ENCODE measurements around the gene RAB11FIP4.

Gene RAB11FIP4

GRCh38 chr17:31488264-31488981, 96.9 kb downstream of the RAB11FIP4 start:
- peak; percentile 40 for DNase-seq

GRCh38 chr17:31488982-31489294, 97.5 kb downstream of the RAB11FIP4 start:
- DNase-seq = no peak

GRCh38 chr17:31489295-31490018, 98.0 kb downstream of the RAB11FIP4 start:
- peak; percentile 32 for DNase-seq

- no peak for DNase-seq
These were observed 98.7 kb downstream of the RAB11FIP4 start for GRCh38 chr17:31490019-31490650.

GRCh38 chr17:31490671-31491375, 99.3 kb downstream of the RAB11FIP4 start:
- no peak for DNase-seq

GRCh38 chr17:31491376-31492131, 100.1 kb downstream of the RAB11FIP4 start:
- DNase-seq = no peak

GRCh38 chr17:31492206-31492605, 100.7 kb downstream of the RAB11FIP4 start:
- no peak for DNase-seq

GRCh38 chr17:31492880-31493655, 101.6 kb downstream of the RAB11FIP4 start:
- peak; percentile 61 for DNase-seq

- DNase-seq = no peak
These were observed 102.2 kb downstream of the RAB11FIP4 start for GRCh38 chr17:31493656-31494155.

- peak; percentile 52 for DNase-seq
These were observed 103.0 kb downstream of the RAB11FIP4 start for GRCh38 chr17:31494259-31495021.

GRCh38 chr17:31495022-31495885, 103.8 kb downstream of the RAB11FIP4 start:
- no peak for DNase-seq

GRCh38 chr17:31496097-31496496, 104.6 kb downstream of the RAB11FIP4 start:
- no peak for DNase-seq

GRCh38 chr17:31496601-31497000, 105.1 kb downstream of the RAB11FIP4 start:
- DNase-seq = no peak

- no peak for DNase-seq
These were observed 106.0 kb downstream of the RAB11FIP4 start for GRCh38 chr17:31497431-31497830.

GRCh38 chr17:31497994-31498826, 106.7 kb downstream of the RAB11FIP4 start:
- no peak for DNase-seq

GRCh38 chr17:31499771-31500554, 108.5 kb downstream of the RAB11FIP4 start:
- no peak for DNase-seq

- no peak for DNase-seq
These were observed 115.0 kb downstream of the RAB11FIP4 start for GRCh38 chr17:31506517-31506916.
